ENCODE data around the gene FAM107B. TPM values are rescaled to one million over a fixed set of nuclear protein-coding genes. Genes with fewer than 3 reads are reported as not detected.

FAM107B gene
- total and polyA plus RNA-seq, 2 of the 8 experiments (the other 6 are each of a cell fraction or from before 2014, with no cell fraction given): 7.5 to 28.1 TPM

DNA sequence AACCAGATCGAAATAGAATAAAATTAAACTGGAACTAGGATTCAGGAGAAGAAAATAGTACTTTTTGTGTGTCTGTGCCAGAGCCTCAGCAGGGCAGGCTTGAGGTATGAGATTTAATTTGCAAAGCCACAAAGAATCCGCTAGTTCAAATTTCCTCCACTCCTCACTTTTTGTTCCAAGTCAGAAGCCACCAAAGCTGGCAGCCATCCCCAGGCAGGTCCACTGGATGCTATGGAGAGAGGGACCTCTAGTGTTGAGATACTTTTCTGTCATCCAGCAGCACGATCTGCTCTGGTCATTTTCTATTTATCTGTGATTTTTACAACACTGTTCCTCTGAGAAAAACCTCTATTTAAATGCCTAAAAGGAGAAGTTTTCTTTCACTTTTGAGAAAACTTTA is 296.1 kb downstream of the FAM107B start:
- Histone ChIP-seq H2BK15ac (ENCODE audit: low read length) (no peak overlapping the region), H2AK5ac (ENCODE audit: low read depth, low read length) (no peak overlapping the region), H3K18ac (ENCODE audit: extremely low read depth, low read length) (no peak overlapping the region), H3K4me1 (replicated peaks in 1 of 4; ENCODE audit: control insufficient read depth in 3 of 4, insufficient read depth in 4 of 4, low read length in 3 of 4) (no peaks in the 10 kb centered on the region), H2BK20ac (ENCODE audit: low read length) (no peak overlapping the region), H4K91ac (replicated peaks; ENCODE audit: insufficient read length, low read length) (no peak overlapping the region), H3K4me3 (ENCODE audit: extremely low read depth in 1 of 4, insufficient read depth in 2 of 4, low read depth in 3 of 4, low read length in 4 of 4) (no peak overlapping the region), H3K79me2 (ENCODE audit: control insufficient read depth in 1 of 2, insufficient read depth in 2 of 2, low read length in 2 of 2) (no peaks in the 10 kb centered on the region), H4K8ac (ENCODE audit: extremely low read depth, insufficient read depth, low read length) (no peak overlapping the region), H3K36me3 (ENCODE audit: control insufficient read depth in 2 of 4, insufficient read depth in 4 of 4, low read length in 3 of 4) (no peaks in the 10 kb centered on the region), H3K4me2 (ENCODE audit: insufficient read depth in 1 of 2, low read depth in 2 of 2, low read length in 2 of 2) (no peak overlapping the region), H3K27ac (ENCODE audit: low read depth, low read length) (no peak overlapping the region), H3K9ac (replicated peaks in 1 of 4; ENCODE audit: extremely low read depth in 1 of 4, low read depth in 3 of 4, low read length in 3 of 4) (no peak overlapping the region), H3K23ac (ENCODE audit: insufficient read length) (no peak overlapping the region), H3K9me3 (ENCODE audit: insufficient read depth in 2 of 2, low read depth in 1 of 2, low read length in 1 of 2) (peaks cover 4 to 5% of the 10 kb centered on the region in 2 experiments; a peak in 2 of 4 replicates), H4K5ac (ENCODE audit: insufficient read length, low read depth, low read length) (no peak overlapping the region), H3K79me1 (ENCODE audit: low read depth, low read length) (no peaks in the 10 kb centered on the region), H2BK5ac (ENCODE audit: low read depth, low read length) (no peak overlapping the region), H2BK120ac (replicated peaks; ENCODE audit: low read depth, low read length) (no peak overlapping the region), H3K4ac (replicated peaks; ENCODE audit: insufficient read length, low read depth, low read length) (no peak overlapping the region), H3K14ac (ENCODE audit: insufficient read length) (no peak overlapping the region), H3K23me2 (ENCODE audit: low read depth, low read length) (no peaks in the 10 kb centered on the region), H2AFZ (ENCODE audit: low read length) (no peak overlapping the region; the same call in 1 of the 2 replicates), H2BK12ac (ENCODE audit: low read depth, low read length) (no peak overlapping the region), H4K20me1 (replicated peaks in 1 of 2; ENCODE audit: control insufficient read depth in 1 of 2, insufficient read depth in 2 of 2, low read length in 2 of 2) (no peaks in the 10 kb centered on the region), H3K27me3 (replicated peaks in 1 of 4; ENCODE audit: control insufficient read depth in 3 of 4, extremely low read depth in 1 of 4, insufficient read depth in 3 of 4, low read length in 3 of 4) (no peaks in the 10 kb centered on the region), H3K56ac (replicated peaks; ENCODE audit: insufficient read length, low read depth, low read length) (no peak overlapping the region)
- TF ChIP-seq RAD21 (IDR thresholded peaks at IDR 0.05 in 1 of 2, conservative IDR thresholded peaks at IDR 0.05 in 1 of 2; ENCODE audit: low read depth in 2 of 2, low read length in 2 of 2) (peak; percentile 97 to 98), EP300 (IDR thresholded peaks at IDR 0.05; ENCODE audit: borderline replicate concordance in 1 of 2, low read depth in 2 of 2, low read length in 2 of 2) (no peak), YY1 (IDR thresholded peaks at IDR 0.05; ENCODE audit: low read depth, low read length) (peak; percentile 53; the same call in 1 of the 2 replicates)
- TF ChIP-seq, protein P1, sequence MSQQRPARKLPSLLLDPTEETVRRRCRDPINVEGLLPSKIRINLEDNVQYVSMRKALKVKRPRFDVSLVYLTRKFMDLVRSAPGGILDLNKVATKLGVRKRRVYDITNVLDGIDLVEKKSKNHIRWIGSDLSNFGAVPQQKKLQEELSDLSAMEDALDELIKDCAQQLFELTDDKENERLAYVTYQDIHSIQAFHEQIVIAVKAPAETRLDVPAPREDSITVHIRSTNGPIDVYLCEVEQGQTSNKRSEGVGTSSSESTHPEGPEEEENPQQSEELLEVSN (IDR thresholded peaks at IDR 0.05): no peak
- TF ChIP-seq, protein P2, sequence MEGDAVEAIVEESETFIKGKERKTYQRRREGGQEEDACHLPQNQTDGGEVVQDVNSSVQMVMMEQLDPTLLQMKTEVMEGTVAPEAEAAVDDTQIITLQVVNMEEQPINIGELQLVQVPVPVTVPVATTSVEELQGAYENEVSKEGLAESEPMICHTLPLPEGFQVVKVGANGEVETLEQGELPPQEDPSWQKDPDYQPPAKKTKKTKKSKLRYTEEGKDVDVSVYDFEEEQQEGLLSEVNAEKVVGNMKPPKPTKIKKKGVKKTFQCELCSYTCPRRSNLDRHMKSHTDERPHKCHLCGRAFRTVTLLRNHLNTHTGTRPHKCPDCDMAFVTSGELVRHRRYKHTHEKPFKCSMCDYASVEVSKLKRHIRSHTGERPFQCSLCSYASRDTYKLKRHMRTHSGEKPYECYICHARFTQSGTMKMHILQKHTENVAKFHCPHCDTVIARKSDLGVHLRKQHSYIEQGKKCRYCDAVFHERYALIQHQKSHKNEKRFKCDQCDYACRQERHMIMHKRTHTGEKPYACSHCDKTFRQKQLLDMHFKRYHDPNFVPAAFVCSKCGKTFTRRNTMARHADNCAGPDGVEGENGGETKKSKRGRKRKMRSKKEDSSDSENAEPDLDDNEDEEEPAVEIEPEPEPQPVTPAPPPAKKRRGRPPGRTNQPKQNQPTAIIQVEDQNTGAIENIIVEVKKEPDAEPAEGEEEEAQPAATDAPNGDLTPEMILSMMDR (IDR thresholded peaks at IDR 0.05; ENCODE audit: control extremely low read depth in 1 of 3, insufficient read depth in 1 of 3, low read depth in 1 of 3, low read length in 3 of 3): peak; percentile 56 to 82 (median 75)
- 51% methylated on average over 3 of the region's 3 CpGs; no CpG with 5 or more reads in 1 of the 2 experiments for WGBS, 2 experiments (ENCODE audit: extremely low coverage in 1 of 2, insufficient coverage in 1 of 2, insufficient read length in 1 of 2, insufficient replicate concordance in 2 of 2, low coverage in 1 of 2, low lambda C conversion rate in 2 of 2, missing lambda C conversion rate in 1 of 2)
- DNase-seq (ENCODE audit: low read depth in 1 of 2, low spot score in 2 of 2) (peak in 1 of 2 experiments; percentile 46), FAIRE-seq (peak; percentile 93)
- POLR2A ChIA-PET (ENCODE audit: partially characterized antibody): interaction anchor here (1.0 to 3.5 kb wide), 3 partner anchors 138 to 293 kb away, joined by 3 to 22 read pairs (median 4); no protein-coding TSS in a partner anchor
- CTCF ChIA-PET (ENCODE audit: partially characterized antibody): interaction anchor here (0.6 to 9.7 kb wide), 23 partner anchors 9 to 694 kb away, joined by 3 to 143 read pairs (median 5); no protein-coding TSS in a partner anchor

All from H1 (cell line).